ACHN (cell line): Measurements from ENCODE around the gene HOXA9.

Source experiments
- DNase-seq: peaks from one replicate; pipeline ENCODE4 v3.0.0-alpha.2; 2015
- in situ Hi-C: cut with HindIII; loops from 2 replicates; pipeline ENCODE4 v1.10.0; 2017; ENCODE audit warnings: low sequenced_read_pairs, low pct_ligation_motif_present, low pct_unique_long_range_greater_than_20kb

Gene HOXA9

GRCh38 chr7:27140126-27140857, 25.0 kb downstream of the HOXA9 start:
- DNase-seq: no peak
- in situ Hi-C loops: no loop called here

DNA sequence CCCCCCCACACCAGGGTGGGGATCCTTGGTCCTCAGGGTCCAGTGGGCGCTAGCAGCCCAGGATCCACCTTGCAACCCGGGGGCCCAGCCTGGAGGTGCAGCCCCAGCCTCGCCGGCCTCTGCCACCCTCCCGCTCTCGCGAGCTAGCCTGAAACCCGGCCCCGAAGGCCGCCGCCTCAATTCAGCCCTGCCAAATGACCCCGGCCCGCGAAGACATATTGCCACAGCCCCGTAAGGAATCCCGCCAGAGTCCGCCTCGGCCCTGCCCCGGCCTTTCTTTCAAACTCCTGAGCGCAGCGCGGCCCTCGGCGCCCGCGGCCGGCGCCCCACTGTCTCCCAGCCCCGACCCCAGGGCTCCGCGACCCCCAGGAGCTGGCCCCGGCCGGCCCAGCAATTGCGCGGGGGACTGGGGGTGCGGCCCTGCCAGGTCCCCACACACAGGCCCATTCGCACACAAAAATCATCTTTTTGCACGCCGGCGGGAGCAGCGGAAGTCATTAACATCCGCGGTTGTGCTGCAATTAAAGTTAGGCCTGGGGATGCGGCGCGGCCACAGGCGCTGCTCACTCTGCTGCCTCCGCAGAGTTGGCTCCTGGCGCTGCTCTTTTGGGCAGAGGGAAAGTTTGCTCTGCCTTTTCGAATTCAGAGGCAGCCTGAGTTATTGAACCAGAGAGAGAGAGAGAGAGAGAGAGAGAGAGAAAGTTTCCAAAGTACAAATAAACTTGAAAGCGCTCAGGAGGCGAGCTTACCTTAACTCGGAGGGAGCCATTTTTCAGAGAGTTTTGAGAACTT, 25.8 kb downstream of the HOXA9 start:
- no peak for DNase-seq
- in situ Hi-C loops: no loop called here

DNA sequence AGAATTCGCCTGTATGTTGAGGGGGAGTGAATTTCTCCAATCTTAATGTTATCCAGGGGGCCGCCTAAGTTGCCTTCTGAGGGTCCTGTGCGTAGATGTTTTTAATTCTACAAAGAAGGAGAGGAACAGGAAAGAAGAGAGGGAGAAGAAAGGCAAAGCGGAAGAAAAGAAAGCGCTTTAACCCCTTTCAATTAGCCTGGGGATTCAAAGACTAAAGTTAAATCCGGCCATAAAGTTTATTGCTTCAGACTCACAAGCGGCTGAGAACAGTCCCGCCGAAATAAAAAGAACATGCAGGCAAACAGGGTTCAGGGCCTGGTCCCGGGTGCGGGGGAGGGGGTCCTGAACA, 26.4 kb downstream of the HOXA9 start:
- no peak for DNase-seq
- in situ Hi-C loops: no loop called here

- in situ Hi-C loops: no loop called here
Measured at GRCh38 chr7:27138472-27138871, 26.9 kb downstream of the HOXA9 start.

DNA sequence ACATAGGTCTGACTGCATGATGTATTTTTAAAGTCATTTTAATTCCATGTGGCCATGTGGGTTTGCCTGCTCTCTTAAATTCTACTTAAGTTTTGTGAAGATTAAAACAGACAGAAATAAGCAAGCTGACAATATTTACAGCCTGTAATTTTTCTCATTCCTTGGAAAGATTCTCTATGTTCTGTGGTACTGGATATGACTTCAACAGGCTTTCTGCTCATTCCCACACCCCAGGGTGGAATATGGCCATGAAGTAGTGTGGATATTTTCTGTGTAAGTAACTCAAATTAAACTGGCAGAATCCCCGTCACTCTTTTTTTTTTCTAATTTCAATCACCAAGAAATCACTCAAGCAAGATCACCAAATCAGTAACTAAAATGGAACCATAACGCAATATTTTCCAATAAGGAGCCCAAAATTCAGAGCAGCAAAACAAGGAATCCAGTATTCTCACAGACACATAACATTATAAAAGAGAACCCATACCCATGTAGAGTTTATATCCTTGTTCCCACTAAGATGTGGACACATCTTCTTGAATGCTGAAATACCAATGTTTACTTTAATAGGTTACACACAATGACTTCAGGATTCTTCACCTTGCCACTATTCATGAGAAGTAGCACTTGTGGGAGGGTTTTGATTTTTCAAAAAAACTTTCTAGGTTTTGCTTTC, 27.6 kb downstream of the HOXA9 start:
- no peak for DNase-seq
- in situ Hi-C loops: no loop called here

More at GRCh38 chr7:27138472-27138871, 26.9 kb downstream of the HOXA9 start:
- DNase-seq: no peak

- in situ Hi-C loops: no loop called here
- DNase-seq: no peak
Measured at GRCh38 chr7:27134392-27134791, 30.9 kb downstream of the HOXA9 start.

GRCh38 chr7:27133409-27134231, 31.7 kb downstream of the HOXA9 start:
- no peak for DNase-seq
- in situ Hi-C loops: no loop called here

GRCh38 chr7:27132978-27133377, 32.4 kb downstream of the HOXA9 start:
- no peak for DNase-seq
- in situ Hi-C loops: no loop called here

- no peak for DNase-seq
- in situ Hi-C loops: no loop called here
Measured at GRCh38 chr7:27132214-27132613, 33.1 kb downstream of the HOXA9 start.

GRCh38 chr7:27131390-27131819, 33.9 kb downstream of the HOXA9 start:
- in situ Hi-C loops: no loop called here
- no peak for DNase-seq

DNA sequence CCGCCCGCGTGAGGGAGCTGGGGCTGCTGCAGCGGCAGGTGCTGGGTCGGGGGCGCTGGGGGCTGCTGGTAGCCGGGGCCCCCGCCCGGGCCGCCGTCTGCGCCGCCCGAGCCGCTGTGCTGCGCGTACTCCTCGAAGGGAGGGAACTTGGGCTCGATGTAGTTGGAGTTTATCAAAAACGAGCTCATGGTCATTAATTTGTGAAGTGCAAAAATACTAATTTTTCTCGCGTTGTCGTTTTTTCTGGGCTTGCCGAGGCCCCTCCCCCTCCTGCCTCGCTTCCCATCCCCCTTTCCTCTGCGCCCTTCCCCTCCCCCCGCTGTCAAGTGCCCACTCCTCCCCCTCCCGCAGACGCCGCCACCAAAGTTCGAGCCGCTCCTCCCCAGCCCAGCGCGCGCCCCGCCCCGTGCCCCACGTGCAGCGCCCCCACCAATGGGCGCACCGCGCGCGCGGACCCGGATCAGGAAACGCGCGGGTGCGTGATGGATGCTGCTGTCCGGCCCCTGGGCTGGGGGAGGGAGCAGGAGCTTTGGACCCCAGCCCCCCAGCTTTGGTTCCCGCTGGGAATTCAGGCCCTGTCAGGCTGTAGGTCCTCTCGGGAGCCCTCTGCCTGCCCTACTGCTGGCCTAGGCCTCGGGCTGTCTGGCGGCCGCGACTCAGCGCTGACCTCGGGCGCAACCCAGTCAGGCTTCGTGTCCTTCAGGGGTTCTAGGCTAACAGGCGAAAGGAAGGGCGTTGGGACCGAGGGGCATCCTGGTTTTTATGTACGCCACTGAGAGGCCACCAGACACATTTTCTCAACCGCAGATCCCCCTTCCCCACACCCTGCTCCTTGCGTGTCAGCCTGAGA, 34.6 kb downstream of the HOXA9 start, which contains the start of gene HOXA4:
Gene HOXA4 (minus strand): TSS at position 218 of the 850 bp plus-strand sequence. CDS start 24 bp downstream, at position 194.
- in situ Hi-C loops: no loop called here
- peak; percentile 96 for DNase-seq

GRCh38 chr7:27129729-27130539, 35.4 kb downstream of the HOXA9 start:
- in situ Hi-C loops: loop anchor here (10.0 kb wide), 1 partner anchor 275 kb away; no protein-coding TSS in a partner anchor

DNA sequence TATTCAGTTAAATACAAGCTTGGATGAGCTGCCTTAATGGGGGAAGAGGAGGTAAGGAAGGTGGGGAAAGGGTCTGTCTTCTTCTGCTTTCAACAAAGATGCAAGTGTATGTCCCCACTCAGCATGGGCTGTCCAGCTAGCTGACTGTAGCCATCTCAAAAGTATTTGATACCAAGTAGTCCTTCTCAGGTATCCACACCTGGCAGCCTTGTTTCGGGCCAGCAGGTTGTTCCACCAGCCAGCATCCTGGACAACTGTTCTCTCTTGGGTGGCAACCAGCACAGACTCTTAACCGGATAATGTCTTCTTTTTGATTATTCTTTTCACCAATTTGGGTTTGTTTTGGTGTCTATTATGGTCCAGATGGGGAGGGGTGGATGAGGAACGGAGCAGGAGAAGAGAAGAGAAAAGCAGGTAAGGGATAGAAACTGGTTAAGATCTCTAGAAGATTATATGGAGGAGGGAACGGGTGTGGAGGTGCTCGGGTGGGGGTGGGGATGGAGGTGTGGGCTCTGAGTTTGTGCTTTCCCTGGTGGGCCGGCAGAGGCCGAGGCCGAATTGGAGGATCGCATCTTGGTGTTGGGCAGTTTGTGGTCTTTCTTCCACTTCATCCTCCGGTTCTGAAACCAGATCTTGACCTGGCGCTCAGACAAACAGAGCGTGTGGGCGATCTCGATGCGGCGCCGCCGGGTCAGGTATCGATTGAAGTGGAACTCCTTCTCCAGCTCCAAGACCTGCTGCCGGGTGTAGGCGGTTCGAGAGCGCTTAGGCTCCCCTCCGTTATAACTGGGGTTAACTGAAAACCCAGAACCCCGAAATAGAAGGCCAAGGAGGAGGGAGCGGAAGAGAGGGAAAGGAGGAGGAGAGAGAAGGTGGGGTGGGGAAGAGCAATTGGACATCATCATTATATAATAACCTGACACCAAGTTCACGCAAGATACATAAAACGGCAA, 36.3 kb downstream of the HOXA9 start:
- DNase-seq: peak; percentile 48
- in situ Hi-C loops: loop anchor here (10.0 kb wide), 1 partner anchor 274 kb away; no protein-coding TSS in a partner anchor

More at GRCh38 chr7:27129729-27130539, 35.4 kb downstream of the HOXA9 start:
- peak; percentile 72 for DNase-seq

DNA sequence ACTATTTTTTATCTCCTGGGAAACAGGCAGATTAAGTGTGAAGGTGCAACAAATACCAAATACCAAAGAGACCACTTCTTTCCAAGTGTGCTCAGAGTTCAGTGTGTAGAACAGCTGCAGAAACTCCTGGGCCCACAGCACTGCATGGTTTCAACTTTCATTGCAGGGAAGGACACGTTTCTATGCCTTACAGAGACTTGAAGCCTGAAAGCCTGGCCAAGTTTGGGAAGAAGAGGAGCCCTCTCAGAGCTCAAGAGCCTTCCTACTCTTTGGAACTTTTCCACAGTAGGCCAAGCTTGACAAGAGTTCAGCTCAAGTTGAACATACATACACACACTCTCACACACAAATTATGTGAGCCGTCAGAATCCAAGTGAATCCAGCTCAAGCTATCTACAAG, 37.3 kb downstream of the HOXA9 start:
- no peak for DNase-seq
- in situ Hi-C loops: loop anchor here (10.0 kb wide), 1 partner anchor 273 kb away; no protein-coding TSS in a partner anchor

- in situ Hi-C loops: loop anchor here (10.0 kb wide), 1 partner anchor 272 kb away; no protein-coding TSS in a partner anchor
- DNase-seq: no peak
Measured at GRCh38 chr7:27126596-27127327, 38.6 kb downstream of the HOXA9 start.
